ENCODE results near the gene WDR48.

WDR48 gene

GRCh38 chr3:39137991-39138803, 86.4 kb downstream of the WDR48 start:
- no peak for DNase-seq (ENCODE audit: low read depth in 2 of 3, low spot score in 1 of 3)

GRCh38 chr3:39138804-39139415, 87.1 kb downstream of the WDR48 start:
- DNase-seq (ENCODE audit: low read depth in 2 of 3, low spot score in 1 of 3) = no peak

GRCh38 chr3:39139442-39139841, 87.6 kb downstream of the WDR48 start:
- DNase-seq (ENCODE audit: low read depth in 2 of 3, low spot score in 1 of 3) = no peak

- no peak for DNase-seq (ENCODE audit: low read depth in 2 of 3, low spot score in 1 of 3)
Observed at GRCh38 chr3:39140341-39140971, 88.6 kb downstream of the WDR48 start.

GRCh38 chr3:39141171-39141995, 89.6 kb downstream of the WDR48 start:
- DNase-seq (ENCODE audit: low read depth in 2 of 3, low spot score in 1 of 3) = no peak

- no peak for DNase-seq (ENCODE audit: low read depth in 2 of 3, low spot score in 1 of 3)
Observed at GRCh38 chr3:39142067-39142466, 90.3 kb downstream of the WDR48 start.

GRCh38 chr3:39143051-39143885, 91.5 kb downstream of the WDR48 start:
- no peak for DNase-seq (ENCODE audit: low read depth in 2 of 3, low spot score in 1 of 3)

- DNase-seq (ENCODE audit: low read depth in 2 of 3, low spot score in 1 of 3) = no peak
Observed at GRCh38 chr3:39144095-39144747, 92.4 kb downstream of the WDR48 start.

- no peak for DNase-seq (ENCODE audit: low read depth in 2 of 3, low spot score in 1 of 3)
Observed at GRCh38 chr3:39144748-39145380, 93.0 kb downstream of the WDR48 start.

- no peak for DNase-seq (ENCODE audit: low read depth in 2 of 3, low spot score in 1 of 3)
Observed at GRCh38 chr3:39146083-39146501, 94.3 kb downstream of the WDR48 start.
